Measurements from ENCODE around the gene SDS.

Gene SDS

GRCh38 chr12:113425960-113426453, 22.3 kb upstream of the SDS start:
- DNase-seq (ENCODE audit: low read depth in 2 of 2): no peak

DNA sequence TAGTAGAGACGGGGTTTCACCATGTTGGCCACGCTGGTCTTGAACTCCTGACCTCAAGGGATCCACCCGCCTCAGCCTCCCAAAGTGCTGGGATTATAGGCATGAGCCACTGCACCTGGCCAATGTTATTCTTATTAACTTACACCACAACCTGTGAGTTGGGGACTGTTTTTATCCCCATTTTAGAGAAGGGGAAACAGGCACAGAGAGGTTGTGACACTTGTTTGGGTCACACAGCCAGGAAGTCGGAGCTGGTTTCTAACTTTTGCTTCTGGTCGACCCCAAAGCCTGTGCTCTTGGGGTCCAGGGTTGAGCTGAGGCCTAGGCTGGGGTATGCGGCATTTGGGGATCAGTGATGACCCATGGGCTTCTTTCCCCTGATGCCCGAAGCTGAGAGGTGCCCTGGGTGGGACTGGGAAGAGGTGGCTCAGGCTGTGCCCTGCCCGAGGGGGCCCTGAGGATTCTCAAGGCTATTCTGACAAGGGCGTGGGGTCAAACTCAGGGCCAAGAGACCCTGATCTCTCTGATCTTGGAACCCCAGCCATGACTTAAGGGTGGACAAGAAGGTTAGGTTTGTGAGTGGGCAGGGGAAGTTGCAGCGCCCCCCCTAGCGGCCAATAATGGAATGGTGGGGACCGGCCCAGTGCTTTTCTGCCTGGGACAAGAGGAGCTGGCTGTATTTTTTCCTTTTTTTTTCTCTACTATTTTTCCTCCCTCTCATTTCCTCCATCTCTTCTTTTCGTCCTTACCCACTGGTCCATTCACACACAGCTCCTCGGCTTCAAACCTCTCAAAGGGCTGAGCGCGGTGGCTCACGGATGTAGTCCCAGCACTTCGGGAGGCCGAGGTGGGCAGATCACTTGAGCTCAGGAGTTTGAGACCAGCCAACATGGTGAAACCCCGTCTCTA, 21.5 kb upstream of the SDS start:
- no peak for DNase-seq (ENCODE audit: low read depth in 2 of 2)

GRCh38 chr12:113424456-113424855, 20.8 kb upstream of the SDS start:
- DNase-seq (ENCODE audit: low read depth in 2 of 2): no peak

GRCh38 chr12:113422886-113423669, 19.4 kb upstream of the SDS start:
- DNase-seq (ENCODE audit: low read depth in 2 of 2): no peak

DNA sequence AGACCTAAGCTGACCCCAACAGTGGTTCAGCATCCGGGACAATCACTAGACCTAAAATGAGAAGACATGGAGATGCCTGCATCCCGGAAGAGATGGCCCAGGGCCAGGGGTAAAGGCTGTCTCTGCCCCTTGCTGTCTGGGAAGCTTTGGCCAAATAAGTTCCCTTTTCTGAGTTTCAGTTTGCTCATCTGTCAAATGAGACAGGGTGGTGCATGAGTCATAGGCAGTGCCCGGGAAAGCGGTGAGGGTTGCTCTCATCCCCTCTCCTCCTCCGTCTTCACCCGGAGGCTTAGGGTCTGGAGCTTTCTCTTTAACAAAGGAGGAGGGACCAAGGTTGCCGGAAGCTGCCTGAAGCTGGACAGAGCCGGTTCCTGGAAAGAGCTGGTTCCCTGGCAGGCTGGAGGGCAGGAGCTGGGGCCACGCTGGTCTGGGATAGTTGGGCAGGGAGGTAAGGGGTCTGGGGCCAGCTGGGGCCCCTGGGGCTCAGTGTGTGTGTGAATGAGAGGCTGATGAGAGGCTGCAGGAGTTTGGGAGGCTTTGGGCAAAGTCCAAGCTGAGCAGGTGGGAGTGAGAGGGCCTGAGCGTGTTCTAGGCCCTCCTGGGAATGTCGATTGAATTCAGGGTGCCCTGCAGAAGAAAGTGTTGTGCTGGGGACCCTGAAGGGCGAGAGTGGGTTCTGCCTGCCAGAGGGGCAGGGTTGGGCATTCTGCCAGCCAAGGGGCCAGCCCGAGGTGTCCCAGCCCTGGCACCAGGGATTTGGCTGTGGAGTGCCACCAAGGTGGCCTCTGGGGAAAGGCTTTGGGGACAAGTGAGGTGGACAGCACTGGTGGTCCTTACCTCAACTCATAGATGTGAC, 18.6 kb upstream of the SDS start, which contains the start of gene SDSL:
Gene SDSL, plus strand, starts transcription at position 351 of the 856 bp plus-strand sequence. CDS start 5,603 bp downstream, outside the sequence.
- no peak for DNase-seq (ENCODE audit: low read depth in 2 of 2)

DNA sequence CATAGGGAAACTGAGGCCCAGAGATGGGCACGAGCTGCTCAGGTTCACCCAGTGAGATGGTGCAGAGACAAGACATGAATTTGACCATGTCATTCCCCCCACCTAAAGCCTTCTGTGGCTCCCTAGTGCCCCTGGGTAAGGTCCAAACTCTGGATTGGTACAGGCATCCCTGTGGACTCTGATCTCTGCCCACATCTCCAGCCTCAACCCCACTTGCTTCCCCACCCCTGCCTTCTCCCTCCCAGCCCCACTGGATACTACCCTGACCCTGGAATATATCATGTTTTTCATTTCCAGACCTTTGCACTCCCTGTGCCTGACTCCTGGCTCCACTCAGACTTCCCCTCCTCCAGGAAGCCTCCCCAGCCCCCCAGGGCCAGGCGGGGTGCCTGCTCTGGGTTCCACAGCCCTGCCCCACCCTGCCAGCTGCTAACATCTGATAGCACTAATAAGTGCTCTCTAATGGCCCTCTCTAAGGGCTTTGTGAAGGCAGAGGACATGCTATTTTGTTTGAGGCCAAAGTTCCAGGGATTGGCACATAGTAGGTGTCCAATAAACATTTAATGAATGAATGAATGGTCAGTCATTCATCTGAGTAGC, 17.4 kb upstream of the SDS start:
- no peak for DNase-seq (ENCODE audit: low read depth in 2 of 2)

DNA sequence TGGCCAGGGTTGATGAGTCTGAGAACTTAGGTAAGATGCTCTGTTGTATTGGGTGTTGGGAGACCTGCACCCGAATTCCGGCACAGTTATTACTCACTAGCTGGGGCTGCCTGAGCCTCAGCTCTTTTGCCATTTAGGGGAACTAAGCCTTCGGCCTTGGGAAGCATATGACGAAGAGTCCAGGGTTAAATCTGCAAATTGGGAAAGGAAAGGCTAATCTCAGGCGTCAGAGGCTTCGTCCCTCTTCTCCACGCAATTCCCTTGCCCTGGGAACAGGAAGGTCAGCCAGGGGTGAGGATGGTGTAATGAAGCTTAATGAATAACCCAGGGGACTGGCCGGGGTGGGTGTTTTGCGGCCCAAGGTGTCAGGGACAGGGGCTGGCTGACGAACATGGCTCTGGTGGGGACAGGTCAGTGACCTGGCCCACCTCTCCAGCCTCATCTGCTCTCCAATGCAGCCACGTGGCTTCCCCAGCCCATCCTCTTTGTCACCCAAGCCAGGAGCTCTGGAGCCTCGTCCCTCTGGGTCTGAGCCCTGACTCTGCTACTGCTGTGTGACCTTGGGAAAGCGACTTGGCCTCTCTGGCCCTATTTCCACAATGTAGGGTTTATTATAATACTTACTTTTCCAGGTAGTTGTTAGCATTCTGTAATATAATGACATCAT, 14.7 kb upstream of the SDS start:
- DNase-seq (ENCODE audit: low read depth in 2 of 2): no peak

GRCh38 chr12:113416091-113416754, 12.5 kb upstream of the SDS start:
- DNase-seq (ENCODE audit: low read depth in 2 of 2): no peak

- no peak for DNase-seq (ENCODE audit: low read depth in 2 of 2)
Observed at GRCh38 chr12:113414519-113415038, 10.9 kb upstream of the SDS start.

DNA sequence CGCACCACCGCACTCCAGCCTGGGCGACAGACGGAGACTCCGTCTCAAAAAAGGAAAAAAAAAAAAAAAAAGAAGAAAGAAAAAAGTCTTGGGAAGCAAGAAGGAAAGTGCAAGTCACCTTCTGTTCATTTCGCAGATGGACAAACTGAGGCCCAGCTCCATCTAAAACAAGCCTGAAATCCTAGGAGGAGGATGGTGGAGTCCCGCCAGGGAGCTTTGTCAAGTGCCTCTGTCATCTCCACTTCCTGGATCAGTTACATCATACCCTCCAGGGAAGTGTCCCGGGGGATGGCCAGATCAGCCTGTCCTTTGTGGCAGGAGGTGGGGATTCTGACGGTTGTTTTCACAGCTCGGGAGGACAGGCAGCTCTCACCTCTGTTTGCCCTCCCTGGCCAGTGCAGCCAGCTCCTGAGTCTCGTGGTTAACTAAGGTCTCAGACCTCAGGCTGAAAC, 9.8 kb upstream of the SDS start:
- no peak for DNase-seq (ENCODE audit: low read depth in 2 of 2)

- no peak for DNase-seq (ENCODE audit: low read depth in 2 of 2)
Observed at GRCh38 chr12:113409462-113410124, 5.9 kb upstream of the SDS start.

- no peak for DNase-seq (ENCODE audit: low read depth in 2 of 2)
Observed at GRCh38 chr12:113408756-113409298, 5.1 kb upstream of the SDS start.

GRCh38 chr12:113407931-113408600, 4.4 kb upstream of the SDS start:
- no peak for DNase-seq (ENCODE audit: low read depth in 2 of 2)

GRCh38 chr12:113405694-113406093, 2.0 kb upstream of the SDS start:
- no peak for DNase-seq (ENCODE audit: low read depth in 2 of 2)

- DNase-seq (ENCODE audit: low read depth in 2 of 2): no peak
Observed at GRCh38 chr12:113402586-113403260, 964 bp downstream of the SDS start.

DNA sequence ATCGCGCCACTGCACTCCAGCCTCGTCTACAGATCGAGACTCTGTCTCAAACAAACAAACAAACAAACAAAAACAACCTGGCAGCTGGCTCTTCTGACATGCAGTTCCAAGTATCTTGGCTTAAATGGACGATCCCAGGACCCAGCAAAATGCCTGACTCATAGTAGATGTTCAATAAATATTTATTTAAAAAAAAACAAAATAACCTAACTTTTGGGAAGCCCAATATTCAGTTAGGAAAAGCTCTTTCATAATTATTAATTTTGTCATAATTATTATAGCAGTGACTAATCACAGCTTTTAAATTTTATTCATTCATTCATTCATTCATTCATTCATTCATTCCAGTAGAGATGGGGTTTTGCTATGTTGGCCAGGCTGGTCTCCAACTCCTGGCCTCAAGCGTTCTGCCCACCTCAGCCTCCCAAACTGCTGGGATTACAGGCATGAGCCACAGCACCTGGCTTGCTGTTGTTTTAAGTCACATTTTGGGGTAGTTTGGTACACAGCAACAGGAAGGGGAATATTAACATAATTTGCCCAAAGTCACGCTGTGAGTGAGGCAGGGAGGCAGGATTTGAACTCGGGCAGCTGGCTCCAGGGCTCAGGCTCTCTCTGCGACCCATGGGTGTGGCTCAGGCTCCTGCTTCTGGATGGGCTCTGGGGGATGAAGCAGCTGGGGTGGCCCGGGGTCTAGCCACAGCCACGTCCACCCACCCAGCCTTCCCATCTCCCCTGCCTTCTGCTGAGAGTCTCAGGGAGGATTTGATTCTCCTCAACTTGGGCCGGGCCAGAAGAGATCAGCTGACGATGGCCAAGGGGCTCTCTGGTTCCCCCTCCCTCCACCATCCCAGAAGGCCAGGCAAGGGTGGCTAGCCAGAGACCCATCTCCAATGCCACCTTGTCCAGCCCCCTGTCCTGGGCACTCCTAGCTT, 2.4 kb downstream of the SDS start:
- no peak for DNase-seq (ENCODE audit: low read depth in 2 of 2)

DNA sequence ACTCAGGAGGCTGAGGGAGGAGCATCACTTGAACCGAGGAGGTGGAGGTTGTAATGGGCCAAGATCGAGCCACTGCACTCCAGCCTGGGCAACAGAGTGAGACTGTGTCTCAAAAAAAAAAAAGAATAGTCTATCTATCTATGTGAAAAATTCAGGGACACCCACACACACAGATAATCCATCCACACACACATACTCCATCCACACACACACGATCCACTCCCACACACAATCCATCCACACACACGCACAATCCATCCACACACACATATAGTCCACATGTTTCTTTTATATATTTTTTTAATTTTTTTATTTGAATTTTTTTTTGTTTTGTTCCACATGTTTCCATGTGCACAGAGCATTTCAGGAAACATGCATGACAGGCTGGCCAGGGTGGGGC, 3.3 kb downstream of the SDS start:
- DNase-seq (ENCODE audit: low read depth in 2 of 2): no peak

Measured in stimulated activated CD8-positive, alpha-beta memory T cell treated with anti-CD3 and anti-CD28 coated beads, Interleukin-15, amount 100 ng/mL, for 4 hours (primary cell).